Measurements from ENCODE around the gene TMEM11. TPM values are rescaled to one million over a fixed set of nuclear protein-coding genes. Genes with fewer than 3 reads are reported as not detected.

TMEM11 gene
- total and polyA plus RNA-seq, 2 donors from 2014 or later, result 17.4 to 34.2 TPM

GRCh38 chr17:21252796-21253645 lies 39.1 kb upstream of the TMEM11 start, which contains the start of gene NATD1:
NATD1 (minus strand) TSS chr17:21253410; CDS start chr17:21253264, 146 bp downstream.
- FAIRE-seq (no peak), DNase-seq (peak; percentile 90 to 95 (median 92))
- Histone ChIP-seq H3K9me3 (ENCODE audit: control insufficient read depth in 2 of 3, insufficient read depth in 1 of 3, low read length in 3 of 3) (no peaks in the 10 kb centered on the region), H3K9ac (ENCODE audit: low read length in 3 of 3) (peak within 1 kb of the TSS; percentile 31 to 77 (median 72)), H3K4me1 (ENCODE audit: control insufficient read depth in 2 of 3, insufficient read depth in 2 of 3, low read depth in 1 of 3, low read length in 3 of 3) (peaks cover 2 to 12% (median 6%) of the 10 kb centered on the region in 3 donors), H3K36me3 (ENCODE audit: control insufficient read depth in 2 of 3, insufficient read depth in 3 of 3, low read length in 3 of 3) (no peaks in the 10 kb centered on the region), H3K27ac (ENCODE audit: low read depth in 2 of 2, low read length in 2 of 2) (no peak within 1 kb of the TSS), H3K4me3 (ENCODE audit: low read length in 3 of 3) (peak within 1 kb of the TSS; percentile 62 to 88 (median 83)), H3K27me3 (ENCODE audit: control insufficient read depth, insufficient read depth, low read length) (no peaks in the 10 kb centered on the region)
- no peak for TF ChIP-seq CTCF (IDR thresholded peaks at IDR 0.05; ENCODE audit: borderline replicate concordance, extremely low read depth, insufficient read depth)
- intact Hi-C loops (cut with DNase I), result no loop called here

DNA sequence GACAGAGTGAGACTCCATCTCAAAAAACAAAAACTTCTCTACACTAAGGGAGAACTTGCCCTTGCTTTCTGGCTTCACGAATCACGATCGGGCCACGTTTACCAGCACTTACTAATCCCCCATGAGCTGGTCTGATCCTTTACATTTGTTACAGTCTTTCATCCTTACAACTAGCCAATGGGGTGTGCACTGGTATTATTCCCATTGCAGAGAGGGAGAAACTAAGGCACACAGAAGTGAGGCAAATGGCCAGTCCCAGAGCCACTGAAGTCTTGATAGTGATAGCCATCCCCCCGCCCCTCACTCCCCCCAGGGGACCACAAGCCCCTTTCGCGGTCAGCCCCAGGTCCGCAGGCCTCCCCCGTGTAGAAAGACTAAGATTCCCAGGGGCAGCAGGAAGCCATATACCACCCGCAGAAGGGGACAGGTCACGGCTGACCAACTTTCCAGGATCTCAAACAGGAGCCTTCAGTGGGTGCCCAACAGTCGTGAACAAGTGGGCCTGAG lies 38.4 kb upstream of the TMEM11 start:
- DNase-seq (no peak), FAIRE-seq (no peak)
- H3K4me3 ChIP-seq (ENCODE audit: low read length in 3 of 3), result peak overlapping the region; percentile 34 to 73 (median 37)
- peak overlapping the region in 2 of 3 donors; percentile 18 to 77 for H3K9ac ChIP-seq (ENCODE audit: low read length in 3 of 3)
- no peak overlapping the region for H3K27ac ChIP-seq (ENCODE audit: low read depth in 2 of 2, low read length in 2 of 2)
- intact Hi-C loops (cut with DNase I), result no loop called here
- H3K36me3 ChIP-seq (ENCODE audit: control insufficient read depth in 2 of 3, insufficient read depth in 3 of 3, low read length in 3 of 3), result no peaks in the 10 kb centered on the region
- H3K9me3 ChIP-seq (ENCODE audit: control insufficient read depth in 2 of 3, insufficient read depth in 1 of 3, low read length in 3 of 3), result no peaks in the 10 kb centered on the region
- H3K4me1 ChIP-seq (ENCODE audit: control insufficient read depth in 2 of 3, insufficient read depth in 2 of 3, low read depth in 1 of 3, low read length in 3 of 3), result peaks cover 2 to 12% (median 6%) of the 10 kb centered on the region in 3 donors
- no peak for TF ChIP-seq CTCF (IDR thresholded peaks at IDR 0.05; ENCODE audit: borderline replicate concordance, extremely low read depth, insufficient read depth)
- H3K27me3 ChIP-seq (ENCODE audit: control insufficient read depth, insufficient read depth, low read length), result no peaks in the 10 kb centered on the region

- H3K27me3 ChIP-seq (ENCODE audit: control insufficient read depth, insufficient read depth, low read length), result no peaks in the 10 kb centered on the region
- no peak overlapping the region for H3K4me3 ChIP-seq (ENCODE audit: low read length in 3 of 3)
- no peaks in the 10 kb centered on the region for H3K9me3 ChIP-seq (ENCODE audit: control insufficient read depth in 2 of 3, insufficient read depth in 1 of 3, low read length in 3 of 3)
- H3K27ac ChIP-seq (ENCODE audit: low read depth in 2 of 2, low read length in 2 of 2), result no peak overlapping the region
- DNase-seq (peak in 1 of 5 donors; percentile 51), FAIRE-seq (no peak)
- peaks cover 2 to 12% (median 6%) of the 10 kb centered on the region in 3 donors for H3K4me1 ChIP-seq (ENCODE audit: control insufficient read depth in 2 of 3, insufficient read depth in 2 of 3, low read depth in 1 of 3, low read length in 3 of 3)
- H3K9ac ChIP-seq (ENCODE audit: low read length in 3 of 3), result peak overlapping the region in 1 of 3 donors; percentile 34
- TF ChIP-seq CTCF (IDR thresholded peaks at IDR 0.05; ENCODE audit: borderline replicate concordance, extremely low read depth, insufficient read depth), result no peak
- no peaks in the 10 kb centered on the region for H3K36me3 ChIP-seq (ENCODE audit: control insufficient read depth in 2 of 3, insufficient read depth in 3 of 3, low read length in 3 of 3)
- intact Hi-C loops (cut with DNase I), result no loop called here
Observed at GRCh38 chr17:21251337-21252010, 37.5 kb upstream of the TMEM11 start.
